Stimulated activated CD8-positive, alpha-beta memory T cell treated with anti-CD3 and anti-CD28 coated beads, Interleukin-15, amount 100 ng/mL, for 24 hours (primary cell): Measurements from ENCODE around the gene ZNF182.
"Not testable (repeated sequence)": the region's sequence is repeated elsewhere in the genome, so short reads cannot be mapped to it uniquely, and the experiment has no call there.

Experiments
- DNase-seq: peaks from one replicate; pipeline ENCODE4 v3.0.0-alpha.2; 2020; ENCODE audit warnings: low read depth

ZNF182 gene

DNA sequence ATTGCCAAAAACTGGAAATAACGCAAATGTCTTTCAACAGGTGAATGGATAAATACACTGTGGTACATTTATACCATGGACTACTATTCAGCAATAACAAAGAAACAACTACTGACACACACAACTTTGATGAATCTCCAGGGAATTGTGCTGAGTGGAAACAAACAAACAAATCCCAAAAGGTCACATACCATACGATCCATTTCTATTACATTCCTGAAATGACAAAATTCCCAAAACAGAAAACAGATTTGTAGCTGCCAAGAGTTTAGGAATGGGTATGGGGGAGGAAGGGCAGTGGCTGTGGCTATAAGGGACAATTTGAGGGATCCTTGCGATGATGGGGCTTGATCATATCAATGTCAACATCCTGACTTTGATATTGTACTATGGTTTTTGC lies 2.5 kb downstream of the ZNF182 start:
- DNase-seq: no peak

DNA sequence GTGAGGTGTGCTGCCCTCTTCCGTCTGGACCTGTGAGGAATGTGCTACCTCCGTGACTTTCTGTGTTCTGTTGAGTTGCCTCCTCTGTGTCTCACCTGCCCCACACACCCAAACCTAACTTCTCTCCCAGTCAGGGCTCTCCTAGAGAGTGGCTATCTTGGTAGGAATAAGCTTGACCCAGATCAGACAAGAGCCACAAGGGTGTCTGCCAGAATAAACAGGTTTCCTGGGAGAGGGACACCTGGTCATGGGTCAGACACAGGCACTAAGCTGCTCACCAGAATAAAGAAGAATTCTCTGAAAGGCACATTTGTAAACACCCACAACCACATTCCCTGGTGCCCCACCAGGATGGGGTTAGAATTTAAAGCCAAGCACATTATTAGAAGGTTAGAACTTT lies 11.1 kb downstream of the ZNF182 start:
- no peak for DNase-seq

DNA sequence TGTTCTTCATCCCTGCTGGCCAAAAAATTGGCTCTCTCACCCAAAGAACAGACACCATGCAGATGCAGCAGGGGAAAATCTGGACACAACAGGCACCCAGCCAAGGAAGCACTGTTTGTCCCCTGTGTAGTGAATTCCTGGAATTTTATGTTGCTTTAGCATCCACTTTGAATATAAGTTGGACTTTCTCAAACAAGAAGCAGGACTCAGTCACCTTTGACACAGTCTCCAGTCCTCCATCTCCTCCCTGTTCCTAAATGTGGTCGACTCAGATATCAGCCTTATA lies 11.8 kb downstream of the ZNF182 start:
- DNase-seq: no peak

DNA sequence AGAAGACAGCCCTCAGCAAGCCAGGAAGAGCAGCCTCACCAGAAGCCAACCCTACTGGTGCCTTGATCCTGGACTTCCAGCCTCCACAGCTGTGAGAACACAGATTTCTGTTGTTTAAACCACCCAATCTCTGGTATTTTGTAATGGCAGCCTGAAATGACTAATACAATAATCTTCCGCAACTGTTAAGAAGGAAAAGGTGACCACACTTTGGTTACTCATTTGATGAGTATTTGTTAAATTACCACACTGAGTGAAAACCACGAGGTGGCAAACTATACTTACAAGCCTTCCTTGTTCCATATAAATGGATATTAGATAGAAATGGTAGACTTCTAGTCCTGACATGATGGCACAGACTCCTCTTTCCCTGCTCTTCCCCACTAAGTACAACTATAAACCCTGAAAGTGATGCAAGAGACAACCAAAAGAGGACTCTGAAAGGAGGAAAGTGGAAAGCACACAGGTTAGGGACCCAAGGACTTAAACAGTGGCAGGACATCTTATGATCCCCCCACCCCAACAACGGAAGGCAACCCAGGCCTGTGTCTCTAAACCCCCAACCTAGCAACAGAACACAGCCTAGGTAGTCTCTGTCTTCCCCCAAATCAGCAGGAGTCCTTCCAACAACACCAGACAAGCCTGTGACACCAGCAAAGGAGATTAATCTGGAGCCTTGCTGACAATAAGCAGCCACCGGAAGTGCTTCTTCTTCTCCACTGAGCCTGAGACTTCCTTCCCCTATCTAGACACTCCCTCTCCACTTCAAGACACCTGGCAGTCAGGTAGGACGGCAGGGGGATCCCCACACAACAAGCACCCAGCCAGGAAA lies 12.3 kb downstream of the ZNF182 start:
- no peak for DNase-seq

DNA sequence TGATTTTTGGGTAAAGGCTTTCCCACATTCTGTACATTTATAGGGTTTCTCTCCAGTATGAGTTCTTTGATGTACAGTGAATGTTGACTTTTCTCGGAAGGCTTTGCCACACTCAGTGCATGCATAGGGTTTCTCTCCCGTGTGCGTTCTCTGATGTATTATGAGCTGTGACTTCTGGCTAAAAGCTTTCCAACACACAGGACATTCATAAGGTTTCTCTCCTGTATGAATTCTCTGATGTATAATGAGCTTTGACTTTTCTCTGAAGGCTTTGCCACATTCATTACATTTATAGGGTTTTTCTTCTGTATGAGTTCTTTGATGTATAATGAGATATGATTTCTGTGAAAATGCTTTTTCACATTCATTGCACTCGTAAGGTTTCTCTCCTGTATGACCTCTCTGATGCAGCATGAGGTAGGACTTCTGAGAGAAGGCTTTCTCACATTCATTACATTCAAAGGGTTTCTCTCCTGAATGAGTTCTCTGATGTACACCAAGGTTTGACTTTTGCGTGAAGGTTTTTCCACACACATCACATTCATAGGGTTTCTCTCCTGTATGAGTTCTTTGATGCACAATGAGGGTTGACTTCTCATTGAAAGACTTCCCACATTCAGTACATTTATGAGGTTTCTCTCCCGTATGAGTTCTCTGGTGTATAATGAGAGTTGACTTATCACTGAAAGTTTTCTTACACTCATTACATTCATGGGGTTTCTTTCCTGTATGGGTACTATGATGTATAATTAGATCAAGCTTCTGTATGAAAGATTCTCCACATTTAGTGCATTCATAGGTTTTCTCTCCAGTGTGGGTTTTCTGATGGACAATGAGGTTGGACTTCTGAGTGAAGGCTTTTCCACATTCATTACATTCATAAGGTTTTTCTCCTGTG lies 27.3 kb downstream of the ZNF182 start:
- DNase-seq: no peak

DNA sequence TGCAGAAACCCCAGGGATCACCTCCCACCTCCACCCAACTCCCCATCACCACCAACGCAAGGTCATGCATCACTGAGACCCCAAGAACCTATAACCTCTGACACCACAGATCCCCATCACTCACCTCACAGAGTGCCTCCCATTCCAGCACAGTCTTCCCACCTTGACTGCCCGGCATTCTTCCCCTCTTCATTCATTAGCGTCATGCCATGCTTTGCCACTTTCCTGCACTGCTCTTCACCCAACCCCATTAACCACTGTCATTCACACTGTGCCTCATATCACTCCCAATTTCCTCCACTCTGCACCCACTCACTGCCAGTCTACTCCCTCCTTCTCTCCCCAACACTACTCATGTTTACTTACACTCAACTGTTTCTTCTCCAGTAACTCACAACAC lies 30.6 kb downstream of the ZNF182 start:
- DNase-seq: no peak

DNA sequence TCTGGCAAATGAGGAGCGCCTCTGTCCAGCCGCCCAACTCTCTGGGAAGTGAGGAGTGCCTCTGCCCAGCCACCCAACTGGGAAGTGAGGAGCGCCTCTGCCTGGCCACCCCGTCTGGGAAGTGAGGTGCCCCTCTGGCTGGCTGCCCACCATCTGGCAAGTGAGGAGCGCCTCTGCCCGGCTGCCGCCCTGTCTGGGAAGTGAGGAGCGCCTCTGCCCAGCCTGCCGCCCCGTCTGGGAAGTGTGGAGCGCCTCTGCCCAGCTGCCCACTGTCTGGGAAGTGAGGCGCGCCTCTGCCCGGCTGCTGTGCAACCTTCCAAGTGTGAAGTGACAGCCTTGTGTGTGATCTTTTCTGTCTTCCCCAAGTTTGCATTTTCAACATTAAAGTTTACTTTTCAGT lies 38.3 kb downstream of the ZNF182 start:
- not testable (repeated sequence) for DNase-seq

DNA sequence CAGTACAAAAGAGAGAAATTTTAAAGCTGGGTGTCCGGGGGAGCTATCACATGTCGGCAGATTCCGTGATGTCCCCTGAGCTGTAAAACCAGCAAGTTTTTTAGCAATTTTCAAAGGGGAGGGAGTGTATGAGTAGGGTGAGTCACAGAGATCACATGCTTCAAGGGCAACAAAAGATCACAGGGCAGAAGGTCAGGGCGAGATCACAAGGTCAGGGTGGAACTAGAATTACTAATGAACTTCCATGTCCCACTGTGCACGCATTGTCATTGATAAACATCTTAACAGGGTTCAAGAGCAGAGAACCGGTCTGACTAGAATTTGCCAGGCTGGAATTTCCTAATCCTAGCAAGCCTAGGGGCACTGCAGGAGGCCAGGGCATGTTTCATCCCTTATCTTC lies 42.0 kb downstream of the ZNF182 start:
- not testable (repeated sequence) for DNase-seq

DNA sequence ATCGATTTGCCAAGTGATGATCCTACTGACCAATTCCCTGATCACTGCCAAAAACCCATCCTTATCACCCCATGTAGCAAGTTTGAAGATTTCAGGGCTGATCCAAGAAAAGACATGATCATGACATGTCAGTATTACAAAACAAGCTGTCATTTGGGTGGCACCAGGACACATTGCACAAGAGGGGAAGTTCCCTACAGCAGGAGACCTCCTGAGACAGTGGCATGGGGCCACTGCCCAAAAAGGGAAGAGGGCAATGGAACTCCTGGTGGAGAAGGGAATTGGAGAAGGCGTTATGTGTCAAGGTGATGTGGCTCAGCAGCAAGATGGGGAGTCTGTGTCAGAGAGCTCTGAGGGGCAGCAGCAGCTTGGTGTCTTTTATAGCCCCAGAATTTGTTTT lies 43.4 kb downstream of the ZNF182 start:
- no peak for DNase-seq

DNA sequence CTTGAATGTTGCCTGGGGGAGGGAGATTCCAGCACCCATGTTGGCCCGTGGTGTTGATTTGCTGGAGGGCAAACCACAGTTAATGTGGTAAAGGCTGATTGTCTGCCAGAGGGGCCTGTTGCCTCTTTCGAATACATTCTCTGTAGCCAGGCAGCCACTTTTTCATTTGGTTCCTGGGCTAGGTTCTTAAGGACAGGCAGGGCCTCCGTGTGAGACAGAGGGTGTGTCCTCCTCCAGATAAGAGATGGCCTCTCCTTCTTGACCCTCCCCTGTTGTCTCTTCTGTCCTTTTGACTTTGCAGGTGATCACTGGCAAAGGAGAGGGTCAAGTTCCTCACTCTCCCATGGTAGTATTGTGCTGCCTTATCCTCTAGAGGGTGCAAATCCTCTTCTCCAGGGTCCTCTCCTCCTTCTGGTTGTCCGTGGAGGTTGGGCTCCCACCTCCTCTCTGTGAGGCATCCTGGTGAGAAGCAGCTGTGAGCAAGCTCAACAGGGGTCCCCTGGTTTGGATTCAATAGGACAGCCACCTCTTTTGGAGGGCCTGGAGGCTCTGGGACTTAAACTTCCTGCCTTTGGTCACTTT lies 44.9 kb downstream of the ZNF182 start:
- no peak for DNase-seq

DNA sequence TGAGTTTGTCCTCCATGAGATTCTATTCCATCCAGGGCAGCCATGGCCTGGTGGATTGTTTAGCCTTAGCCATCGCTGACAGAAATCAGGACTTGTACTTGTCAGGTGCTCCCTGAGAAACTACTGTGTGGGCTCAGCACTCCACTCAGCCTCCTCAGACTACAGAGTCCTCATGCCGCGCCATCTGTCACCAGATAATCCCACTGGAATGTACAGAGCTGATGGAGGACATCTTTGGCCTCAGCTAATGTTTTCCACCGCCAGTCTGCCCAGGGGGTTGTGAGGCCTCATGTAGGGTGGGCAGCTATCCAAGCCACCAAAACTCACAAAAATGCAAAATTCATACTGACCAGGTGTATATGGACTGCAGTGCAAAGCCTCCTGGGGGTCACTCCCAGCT lies 45.6 kb downstream of the ZNF182 start:
- not testable (repeated sequence) for DNase-seq

DNA sequence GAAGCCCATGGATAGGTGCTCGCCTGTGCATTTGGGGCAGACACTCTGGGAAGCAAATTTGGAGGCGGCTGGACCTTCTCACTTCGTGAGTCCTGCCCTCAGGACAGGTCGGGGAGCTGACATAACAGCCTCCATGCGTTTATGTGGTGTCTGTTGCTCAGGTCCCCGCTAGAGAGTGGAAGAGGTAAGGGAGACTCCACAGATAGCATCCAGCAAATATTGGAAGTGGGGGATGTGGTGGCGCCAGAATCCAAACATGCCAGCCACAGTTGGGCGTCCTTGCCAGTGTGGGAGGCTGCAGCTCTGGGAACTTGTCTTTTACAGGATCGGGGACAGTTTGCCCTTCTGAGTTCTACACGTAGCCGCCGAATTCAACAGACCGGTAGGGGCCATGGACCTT lies 47.8 kb downstream of the ZNF182 start:
- no peak for DNase-seq

DNA sequence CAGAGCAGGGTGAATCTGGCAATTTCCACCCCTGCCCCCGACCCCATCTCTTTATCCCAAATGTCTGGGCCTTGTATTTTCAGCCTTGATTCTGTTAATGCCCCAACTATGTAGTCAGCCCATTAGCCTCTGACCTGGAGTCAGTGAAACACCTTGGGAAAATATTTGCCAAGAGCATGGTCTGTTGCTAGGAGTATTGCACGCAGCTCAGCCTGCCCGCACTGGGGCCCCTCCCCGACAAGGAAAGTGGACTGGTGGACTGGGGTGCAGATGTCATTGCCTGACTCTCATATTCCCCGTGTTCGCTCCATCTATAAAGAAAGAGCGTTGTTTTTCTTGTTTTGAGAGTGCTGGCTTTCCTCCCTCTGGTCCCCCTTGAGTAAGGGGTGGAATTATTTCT lies 48.5 kb downstream of the ZNF182 start:
- not testable (repeated sequence) for DNase-seq

DNA sequence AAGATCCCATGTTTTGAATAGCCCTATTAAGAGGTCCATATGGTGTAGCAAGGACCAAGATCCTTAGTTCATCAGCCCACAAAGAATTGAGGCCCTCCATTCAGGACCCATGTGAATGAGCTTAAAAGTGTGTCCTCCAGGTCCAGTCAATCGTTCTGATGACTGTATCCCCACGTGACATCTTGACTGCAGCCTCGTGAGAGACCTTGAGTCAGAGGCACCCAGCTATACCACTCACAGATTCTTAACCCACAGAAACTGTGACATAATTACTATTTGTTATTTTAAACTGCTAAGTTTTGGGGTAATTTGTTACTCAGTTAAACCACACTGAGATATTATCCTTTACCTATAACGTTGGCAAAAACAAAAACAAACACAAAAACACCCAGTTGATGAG lies 62.4 kb downstream of the ZNF182 start:
- no peak for DNase-seq

DNA sequence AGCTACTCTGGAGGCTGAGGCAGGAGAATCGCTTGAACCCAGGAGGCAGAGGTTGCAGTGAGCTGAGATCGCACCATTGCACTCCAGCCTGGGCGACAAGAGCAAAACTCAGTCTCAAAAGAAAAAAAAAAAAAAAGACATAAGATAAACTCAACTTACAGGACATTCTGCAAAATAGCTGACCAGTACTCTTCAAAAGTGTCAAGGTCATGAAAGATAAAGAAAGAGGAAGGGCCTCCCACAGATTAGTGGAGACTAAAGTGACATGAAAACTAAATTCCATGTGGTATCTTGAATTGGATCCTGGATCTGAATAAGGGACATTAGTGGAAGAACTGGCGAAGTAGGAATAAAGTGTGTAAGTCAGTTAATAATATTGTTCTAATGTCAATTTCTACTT lies 63.3 kb downstream of the ZNF182 start:
- no peak for DNase-seq

DNA sequence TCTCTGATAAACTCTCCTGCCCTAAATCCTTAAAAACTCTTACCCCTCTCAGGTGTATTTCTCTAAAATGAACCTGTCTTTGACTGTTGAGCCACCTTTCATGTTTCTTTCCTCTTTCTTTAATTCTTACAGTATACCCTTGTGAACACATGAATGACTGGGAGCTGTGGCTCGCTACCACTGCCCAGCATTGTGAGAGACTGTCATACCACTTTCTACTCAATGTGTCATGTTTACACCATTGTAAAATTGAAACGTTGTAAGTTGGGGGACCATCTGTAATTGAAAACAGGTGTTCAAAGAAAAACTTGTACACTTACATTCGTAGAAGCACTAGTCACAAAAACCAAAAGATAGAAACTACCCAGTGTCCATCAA lies 66.9 kb downstream of the ZNF182 start:
- DNase-seq: no peak

DNA sequence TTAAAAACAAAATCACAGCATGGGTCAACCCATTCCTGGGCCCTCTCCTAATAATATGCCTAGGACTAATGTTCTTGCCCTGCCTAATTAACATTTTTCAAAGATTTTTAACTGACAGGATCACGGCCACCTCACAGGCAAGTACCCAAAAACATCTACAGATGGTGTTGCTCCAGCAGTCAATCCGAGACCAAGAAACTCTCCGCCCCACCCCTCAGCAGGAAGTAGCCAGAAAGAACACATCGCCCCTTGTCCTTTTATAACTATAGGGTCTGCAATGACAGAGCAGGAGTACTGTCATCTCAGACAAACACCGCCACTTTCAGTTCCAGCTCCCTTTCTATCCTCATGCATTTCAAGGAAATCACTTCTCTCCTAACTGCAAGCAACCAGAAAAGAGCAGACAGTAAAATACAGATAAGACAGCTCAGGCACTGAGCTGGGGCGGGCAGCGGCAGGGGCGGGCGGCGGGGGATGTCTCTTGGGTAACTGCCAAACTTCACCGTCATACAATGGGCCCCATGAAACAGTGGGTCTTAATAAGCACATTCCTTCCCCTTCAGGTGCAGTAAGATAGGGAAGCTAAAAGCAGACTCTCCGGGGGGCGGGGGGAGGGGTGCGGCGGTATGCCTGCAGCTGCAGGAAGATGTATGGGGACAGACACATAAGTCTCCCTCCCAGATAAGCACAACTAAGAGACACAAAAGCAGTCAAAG lies 67.4 kb downstream of the ZNF182 start:
- DNase-seq: no peak

DNA sequence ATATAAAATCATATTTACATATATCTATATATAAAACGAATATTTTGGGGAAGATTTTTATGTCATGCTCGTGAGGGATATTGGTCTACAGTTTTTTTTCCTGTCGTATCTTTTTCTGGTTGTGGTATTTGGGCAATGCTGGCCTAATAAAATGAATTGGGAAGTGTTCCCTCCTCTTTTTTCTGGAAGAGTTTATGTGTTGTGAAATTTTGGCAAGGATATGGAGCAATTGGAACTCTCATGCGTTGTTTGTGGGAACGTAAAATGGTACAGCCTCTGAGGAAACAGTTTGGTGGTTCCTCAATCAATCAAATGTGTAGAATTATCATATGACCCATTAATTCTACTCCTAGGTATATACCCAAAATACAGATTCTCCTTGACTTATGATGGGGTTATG lies 69.8 kb downstream of the ZNF182 start:
- DNase-seq: no peak

DNA sequence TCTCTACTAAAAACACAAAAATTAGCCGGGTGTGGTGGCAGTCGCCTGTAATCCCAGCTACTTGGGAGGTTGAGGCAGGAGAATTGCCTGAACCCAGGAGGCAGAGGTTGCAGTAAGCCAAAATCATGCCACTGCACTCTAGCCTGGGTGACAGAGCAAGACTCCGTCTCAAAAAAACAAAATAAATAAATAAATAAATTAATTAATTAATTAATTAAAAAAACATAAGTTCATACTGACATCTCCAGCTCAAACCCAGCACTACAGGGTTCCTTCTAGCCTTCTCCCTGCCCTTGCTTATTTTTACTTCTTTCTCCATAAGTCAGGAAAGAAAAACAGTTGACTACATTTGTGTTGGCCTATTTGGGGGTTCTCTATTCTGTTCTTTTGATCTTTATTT lies 71.8 kb downstream of the ZNF182 start:
- not testable (repeated sequence) for DNase-seq

DNA sequence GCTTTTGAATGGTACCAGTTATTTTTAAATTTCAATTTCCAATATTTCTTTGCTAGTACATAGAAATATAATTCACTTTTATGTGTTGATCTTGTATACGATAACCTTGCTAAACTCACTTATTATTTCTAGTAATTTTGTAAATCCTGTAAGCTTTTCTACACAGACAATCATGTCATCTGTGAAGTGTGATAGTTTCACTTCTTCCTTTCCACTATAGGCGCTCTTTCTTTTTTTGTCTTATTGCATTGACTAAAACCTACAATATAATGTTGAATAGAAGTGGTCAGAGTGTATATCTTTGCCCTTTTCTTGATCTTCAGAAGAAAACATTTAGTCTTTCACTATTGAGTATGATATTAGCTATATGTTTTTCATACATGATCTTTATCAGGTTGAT lies 76.6 kb downstream of the ZNF182 start:
- no peak for DNase-seq
